GM19043 (cell line): Measurements from ENCODE around the gene BMX.

Experiments
- ATAC-seq: cut with Tn5 transposase; IDR thresholded peaks from one replicate; pipeline ENCODE4 v1.9.1; 2021; ENCODE audit warnings: low read depth; ENCODE audit not compliant: unreplicated experiment

BMX gene

GRCh38 chrX:15567267-15567666 is 66.7 kb downstream of the BMX start:
- no peak for ATAC-seq

- ATAC-seq = no peak
These were observed 67.4 kb downstream of the BMX start for GRCh38 chrX:15567886-15568616.

GRCh38 chrX:15570145-15570544 is 69.5 kb downstream of the BMX start:
- no peak for ATAC-seq

GRCh38 chrX:15574017-15574416 is 73.4 kb downstream of the BMX start:
- ATAC-seq = no peak

- no peak for ATAC-seq
These were observed 75.4 kb downstream of the BMX start for GRCh38 chrX:15576019-15576418.

- no peak for ATAC-seq
These were observed 79.5 kb downstream of the BMX start for GRCh38 chrX:15579778-15580747.

GRCh38 chrX:15594371-15594770 is 93.8 kb downstream of the BMX start:
- no peak for ATAC-seq

GRCh38 chrX:15598026-15598425 is 97.4 kb downstream of the BMX start:
- ATAC-seq = no peak

- no peak for ATAC-seq
These were observed 98.9 kb downstream of the BMX start for GRCh38 chrX:15599461-15599860.

GRCh38 chrX:15600049-15600448 is 99.4 kb downstream of the BMX start:
- no peak for ATAC-seq

- no peak for ATAC-seq
These were observed 100.1 kb downstream of the BMX start, which contains the start of gene ACE2 for GRCh38 chrX:15600745-15601144. TSS of gene ACE2 (minus strand) at chrX:15600960. CDS start at chrX:15600911, 49 bp downstream.

GRCh38 chrX:15601932-15602331 is 101.3 kb downstream of the BMX start:
- ATAC-seq = no peak

- no peak for ATAC-seq
These were observed 102.2 kb downstream of the BMX start for GRCh38 chrX:15602761-15603160.

- ATAC-seq = no peak
These were observed 104.6 kb downstream of the BMX start for GRCh38 chrX:15605226-15605625.
